Adrenal gland (tissue), 5 donors: ENCODE measurements around the gene RLN3.

Source experiments
- POLR2A ChIP-seq, 2 donors: fragments of 450-650 bp; IDR thresholded peaks; one replicate each; pipeline ENCODE4 v1.6.1; 2017; ENCODE audit warnings: antibody characterized with exemption in 2 of 2, mild to moderate bottlenecking in 2 of 2, moderate library complexity in 1 of 2
- TF ChIP-seq, protein P1 (sequence below), 6 experiments: fragments of 450-650 bp in 4 of 6; fragments of 200-600 bp in 2 of 6; sonication (generic) in 1 of 6; IDR thresholded peaks; 1 replicate in 5 of 6; 2 replicates in 1 of 6; pipeline versions ENCODE4 v1.5.1 to v1.8.0; 2016 to 2021; ENCODE audit warnings: antibody characterized with exemption in 6 of 6, mild to moderate bottlenecking in 2 of 6, moderate library complexity in 1 of 6
- donor health status: DM: no; HTN: no; CAD: no.

DNA sequence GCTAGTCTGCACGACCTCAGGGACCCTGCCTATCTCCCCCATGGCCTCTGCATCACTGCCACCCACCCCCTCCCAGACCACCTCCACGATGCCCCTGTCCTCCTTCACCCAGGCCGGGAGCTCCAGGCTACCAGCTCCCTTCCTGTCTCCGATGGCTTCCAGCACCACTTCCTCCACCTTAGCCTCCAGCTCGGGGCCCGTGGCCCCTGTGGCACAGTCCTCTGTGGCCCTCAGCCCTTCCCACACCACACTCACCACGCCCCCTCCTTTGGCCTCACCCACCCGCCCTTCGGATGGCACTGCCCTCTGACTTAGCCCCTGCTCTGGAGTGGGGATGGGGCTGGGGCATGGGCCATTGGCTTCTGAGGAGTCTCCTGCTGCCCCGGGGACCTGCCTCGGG, 26.8 kb downstream of the RLN3 start:
- no peak for TF ChIP-seq POLR2A (IDR thresholded peaks at IDR 0.05)
- TF ChIP-seq, protein P1, sequence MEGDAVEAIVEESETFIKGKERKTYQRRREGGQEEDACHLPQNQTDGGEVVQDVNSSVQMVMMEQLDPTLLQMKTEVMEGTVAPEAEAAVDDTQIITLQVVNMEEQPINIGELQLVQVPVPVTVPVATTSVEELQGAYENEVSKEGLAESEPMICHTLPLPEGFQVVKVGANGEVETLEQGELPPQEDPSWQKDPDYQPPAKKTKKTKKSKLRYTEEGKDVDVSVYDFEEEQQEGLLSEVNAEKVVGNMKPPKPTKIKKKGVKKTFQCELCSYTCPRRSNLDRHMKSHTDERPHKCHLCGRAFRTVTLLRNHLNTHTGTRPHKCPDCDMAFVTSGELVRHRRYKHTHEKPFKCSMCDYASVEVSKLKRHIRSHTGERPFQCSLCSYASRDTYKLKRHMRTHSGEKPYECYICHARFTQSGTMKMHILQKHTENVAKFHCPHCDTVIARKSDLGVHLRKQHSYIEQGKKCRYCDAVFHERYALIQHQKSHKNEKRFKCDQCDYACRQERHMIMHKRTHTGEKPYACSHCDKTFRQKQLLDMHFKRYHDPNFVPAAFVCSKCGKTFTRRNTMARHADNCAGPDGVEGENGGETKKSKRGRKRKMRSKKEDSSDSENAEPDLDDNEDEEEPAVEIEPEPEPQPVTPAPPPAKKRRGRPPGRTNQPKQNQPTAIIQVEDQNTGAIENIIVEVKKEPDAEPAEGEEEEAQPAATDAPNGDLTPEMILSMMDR (IDR thresholded peaks at IDR 0.05), result no peak
